ENCODE measurements around the gene OTOG.

Gene OTOG

DNA sequence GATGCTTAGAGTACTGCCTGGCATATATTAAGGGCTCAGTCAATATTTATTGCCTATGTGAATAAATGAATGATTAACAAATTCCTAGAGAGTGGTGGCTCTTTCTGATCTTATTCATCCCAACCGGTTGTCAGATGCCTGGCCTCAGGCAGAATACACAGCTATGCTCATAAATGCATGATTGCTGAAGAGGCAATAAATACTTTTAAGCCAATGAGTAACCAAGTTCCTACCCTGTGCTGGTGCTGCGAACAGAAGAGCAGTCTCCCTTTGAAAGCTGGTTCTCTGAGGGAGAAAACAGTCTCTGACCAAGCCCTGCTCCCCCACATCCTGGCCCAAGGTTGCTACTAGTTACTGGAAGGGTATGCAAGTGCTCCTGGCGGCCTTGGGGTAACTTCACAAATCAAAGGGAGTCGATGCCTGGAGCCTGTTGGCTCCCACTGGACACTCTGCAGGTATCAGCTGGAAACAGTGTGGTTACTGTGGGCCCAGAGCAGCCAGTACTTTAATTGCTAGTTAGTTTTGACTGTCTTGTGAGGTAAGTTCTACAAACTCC, 5.7 kb upstream of the OTOG start:
- Histone ChIP-seq H3K4me3 (ENCODE audit: low read length) (no peak overlapping the region), H3K9ac (ENCODE audit: low read length) (no peak overlapping the region), H3K4me1 (ENCODE audit: low read length) (no peaks in the 10 kb centered on the region), H3F3A (ENCODE audit: insufficient read depth, low read length) (no peaks in the 10 kb centered on the region), H2AFZ (ENCODE audit: low read length) (no peak overlapping the region), H3K27me3 (replicated peaks; ENCODE audit: insufficient read depth, low read length) (no peaks in the 10 kb centered on the region), H3K9me3 (replicated peaks; ENCODE audit: insufficient read depth, low read length) (no peaks in the 10 kb centered on the region), H3K4me2 (ENCODE audit: low read depth, low read length) (no peak overlapping the region), H3K36me3 (replicated peaks; ENCODE audit: insufficient read depth, low read length) (no peaks in the 10 kb centered on the region), H3K27ac (ENCODE audit: low read length) (no peak overlapping the region), H3K9me2 (replicated peaks; ENCODE audit: insufficient read depth, low read length) (no peaks in the 10 kb centered on the region), H4K20me1 (ENCODE audit: insufficient read depth, low read length) (no peaks in the 10 kb centered on the region), H3K79me2 (ENCODE audit: low read length) (no peaks in the 10 kb centered on the region)
- TF ChIP-seq EZH2 (optimal IDR thresholded peaks at IDR 0.05; ENCODE audit: low read depth, low read length) (no peak), EZH2phosphoT487 (IDR thresholded peaks at IDR 0.05; ENCODE audit: low read length) (no peak)
- TF ChIP-seq, protein P1, sequence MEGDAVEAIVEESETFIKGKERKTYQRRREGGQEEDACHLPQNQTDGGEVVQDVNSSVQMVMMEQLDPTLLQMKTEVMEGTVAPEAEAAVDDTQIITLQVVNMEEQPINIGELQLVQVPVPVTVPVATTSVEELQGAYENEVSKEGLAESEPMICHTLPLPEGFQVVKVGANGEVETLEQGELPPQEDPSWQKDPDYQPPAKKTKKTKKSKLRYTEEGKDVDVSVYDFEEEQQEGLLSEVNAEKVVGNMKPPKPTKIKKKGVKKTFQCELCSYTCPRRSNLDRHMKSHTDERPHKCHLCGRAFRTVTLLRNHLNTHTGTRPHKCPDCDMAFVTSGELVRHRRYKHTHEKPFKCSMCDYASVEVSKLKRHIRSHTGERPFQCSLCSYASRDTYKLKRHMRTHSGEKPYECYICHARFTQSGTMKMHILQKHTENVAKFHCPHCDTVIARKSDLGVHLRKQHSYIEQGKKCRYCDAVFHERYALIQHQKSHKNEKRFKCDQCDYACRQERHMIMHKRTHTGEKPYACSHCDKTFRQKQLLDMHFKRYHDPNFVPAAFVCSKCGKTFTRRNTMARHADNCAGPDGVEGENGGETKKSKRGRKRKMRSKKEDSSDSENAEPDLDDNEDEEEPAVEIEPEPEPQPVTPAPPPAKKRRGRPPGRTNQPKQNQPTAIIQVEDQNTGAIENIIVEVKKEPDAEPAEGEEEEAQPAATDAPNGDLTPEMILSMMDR (IDR thresholded peaks at IDR 0.05; ENCODE audit: low read length) = no peak
- DNase-seq = no peak

DNA sequence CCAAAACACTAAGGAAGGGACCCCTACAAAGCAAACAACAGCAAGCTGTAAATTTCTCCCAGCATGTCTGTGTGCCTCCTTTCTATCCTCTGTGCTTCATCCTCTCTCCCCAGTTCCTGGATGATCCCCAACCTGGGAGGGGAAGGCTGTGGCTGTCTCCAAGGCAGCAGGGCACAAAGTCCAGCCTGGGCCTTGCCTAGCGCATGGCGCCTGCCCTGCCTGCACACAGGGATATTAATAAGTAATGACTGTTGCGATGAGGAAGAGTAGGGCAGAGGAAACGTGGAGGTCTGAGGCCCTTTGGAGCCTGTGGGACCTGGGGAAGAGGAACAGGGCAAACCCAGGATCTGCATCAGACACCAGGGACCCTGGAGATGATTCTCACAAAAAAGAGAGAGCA, 4.8 kb upstream of the OTOG start:
- H4K20me1 ChIP-seq (ENCODE audit: insufficient read depth, low read length) = no peaks in the 10 kb centered on the region
- H3K9me3 ChIP-seq (replicated peaks; ENCODE audit: insufficient read depth, low read length) = no peaks in the 10 kb centered on the region
- H2AFZ ChIP-seq (ENCODE audit: low read length) = no peak overlapping the region
- H3K4me1 ChIP-seq (ENCODE audit: low read length) = no peaks in the 10 kb centered on the region
- TF ChIP-seq EZH2 (optimal IDR thresholded peaks at IDR 0.05; ENCODE audit: low read depth, low read length) (no peak), EZH2phosphoT487 (IDR thresholded peaks at IDR 0.05; ENCODE audit: low read length) (no peak)
- TF ChIP-seq, protein P1 (IDR thresholded peaks at IDR 0.05; ENCODE audit: low read length) = no peak
- no peak overlapping the region for H3K9ac ChIP-seq (ENCODE audit: low read length)
- no peaks in the 10 kb centered on the region for H3K36me3 ChIP-seq (replicated peaks; ENCODE audit: insufficient read depth, low read length)
- no peak for DNase-seq
- H3K27ac ChIP-seq (ENCODE audit: low read length) = no peak overlapping the region
- no peak overlapping the region for H3K4me2 ChIP-seq (ENCODE audit: low read depth, low read length)
- no peak overlapping the region for H3K4me3 ChIP-seq (ENCODE audit: low read length)
- no peaks in the 10 kb centered on the region for H3K9me2 ChIP-seq (replicated peaks; ENCODE audit: insufficient read depth, low read length)
- H3K79me2 ChIP-seq (ENCODE audit: low read length) = no peaks in the 10 kb centered on the region
- no peaks in the 10 kb centered on the region for H3F3A ChIP-seq (ENCODE audit: insufficient read depth, low read length)
- peaks cover 3% of the 10 kb centered on the region; the same call in 1 of the 2 replicates for H3K27me3 ChIP-seq (replicated peaks; ENCODE audit: insufficient read depth, low read length)

DNA sequence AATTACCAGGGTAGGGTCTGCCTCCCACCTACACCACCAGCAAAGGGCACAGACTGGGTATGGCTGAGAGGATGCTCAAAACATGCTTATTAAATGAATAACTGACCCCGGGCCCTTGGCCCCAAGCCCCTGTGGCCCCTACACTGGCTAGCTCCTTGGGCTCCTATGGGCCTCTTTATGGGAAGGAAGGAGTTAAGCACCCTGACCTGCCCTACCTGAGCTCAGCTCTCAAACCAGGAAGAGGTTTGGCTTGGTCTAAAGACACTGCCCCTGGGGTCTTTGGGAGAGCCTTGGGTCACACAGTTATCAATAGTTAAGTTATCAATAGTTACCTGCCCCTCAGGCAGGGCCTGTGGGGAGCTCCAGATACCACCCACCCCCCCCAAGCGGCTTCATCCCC, 4.0 kb upstream of the OTOG start:
- no peaks in the 10 kb centered on the region for H3K4me1 ChIP-seq (ENCODE audit: low read length)
- no peak overlapping the region for H3K4me3 ChIP-seq (ENCODE audit: low read length)
- no peaks in the 10 kb centered on the region for H3K9me3 ChIP-seq (replicated peaks; ENCODE audit: insufficient read depth, low read length)
- no peaks in the 10 kb centered on the region for H3F3A ChIP-seq (ENCODE audit: insufficient read depth, low read length)
- H2AFZ ChIP-seq (ENCODE audit: low read length) = no peak overlapping the region
- H3K79me2 ChIP-seq (ENCODE audit: low read length) = no peaks in the 10 kb centered on the region
- DNase-seq = no peak
- H3K9me2 ChIP-seq (replicated peaks; ENCODE audit: insufficient read depth, low read length) = no peaks in the 10 kb centered on the region
- H3K36me3 ChIP-seq (replicated peaks; ENCODE audit: insufficient read depth, low read length) = no peaks in the 10 kb centered on the region
- no peak overlapping the region for H3K9ac ChIP-seq (ENCODE audit: low read length)
- H3K27ac ChIP-seq (ENCODE audit: low read length) = no peak overlapping the region
- H3K27me3 ChIP-seq (replicated peaks; ENCODE audit: insufficient read depth, low read length) = peaks cover 7% of the 10 kb centered on the region
- TF ChIP-seq EZH2phosphoT487 (IDR thresholded peaks at IDR 0.05; ENCODE audit: low read length) (no peak), EZH2 (optimal IDR thresholded peaks at IDR 0.05; ENCODE audit: low read depth, low read length) (no peak)
- TF ChIP-seq, protein P1 (IDR thresholded peaks at IDR 0.05; ENCODE audit: low read length) = no peak
- H3K4me2 ChIP-seq (ENCODE audit: low read depth, low read length) = no peak overlapping the region
- H4K20me1 ChIP-seq (ENCODE audit: insufficient read depth, low read length) = no peaks in the 10 kb centered on the region
